ENCODE data around the gene CHCHD6. TPM values are rescaled to one million over a fixed set of nuclear protein-coding genes. Genes with fewer than 3 reads are reported as not detected.

The CHCHD6 gene
- total RNA-seq, 1 donor from 2014 or later, result 13.1 TPM

- peak; percentile 32 for TF ChIP-seq CTCF (IDR thresholded peaks at IDR 0.05)
- Mint-ChIP-seq H3K27ac (ENCODE audit: unreplicated experiment) (peak overlapping the region; percentile 84), H3K4me1 (ENCODE audit: unreplicated experiment) (peaks cover 47% of the 10 kb centered on the region), H3K4me3 (ENCODE audit: unreplicated experiment) (peak overlapping the region; percentile 8), H3K27me3 (ENCODE audit: unreplicated experiment) (no peaks in the 10 kb centered on the region), H3K9me3 (ENCODE audit: unreplicated experiment) (no peaks in the 10 kb centered on the region), H3K36me3 (ENCODE audit: unreplicated experiment) (no peaks in the 10 kb centered on the region)
- no peak for DNase-seq (ENCODE audit: extremely low spot score, unreplicated experiment)
Measured at GRCh38 chr3:126926684-126927400, 222.8 kb downstream of the CHCHD6 start.

- TF ChIP-seq CTCF (IDR thresholded peaks at IDR 0.05), result no peak
- DNase-seq (ENCODE audit: extremely low spot score, unreplicated experiment), result no peak
- Mint-ChIP-seq H3K4me1 (ENCODE audit: unreplicated experiment) (peaks cover 53% of the 10 kb centered on the region), H3K9me3 (ENCODE audit: unreplicated experiment) (no peaks in the 10 kb centered on the region), H3K4me3 (ENCODE audit: unreplicated experiment) (peak overlapping the region; percentile 34), H3K36me3 (ENCODE audit: unreplicated experiment) (no peaks in the 10 kb centered on the region), H3K27me3 (ENCODE audit: unreplicated experiment) (no peaks in the 10 kb centered on the region), H3K27ac (ENCODE audit: unreplicated experiment) (peak overlapping the region; percentile 84)
Measured at GRCh38 chr3:126927401-126927750, 223.3 kb downstream of the CHCHD6 start.

GRCh38 chr3:126927846-126928245, 223.8 kb downstream of the CHCHD6 start:
- H3K27ac Mint-ChIP-seq (ENCODE audit: unreplicated experiment), result peak overlapping the region; percentile 84
- H3K4me1 Mint-ChIP-seq (ENCODE audit: unreplicated experiment), result peaks cover 55% of the 10 kb centered on the region
- no peak overlapping the region for H3K4me3 Mint-ChIP-seq (ENCODE audit: unreplicated experiment)
- H3K36me3 Mint-ChIP-seq (ENCODE audit: unreplicated experiment), result no peaks in the 10 kb centered on the region
- no peak for DNase-seq (ENCODE audit: extremely low spot score, unreplicated experiment)
- H3K9me3 Mint-ChIP-seq (ENCODE audit: unreplicated experiment), result no peaks in the 10 kb centered on the region
- peak; percentile 13 for TF ChIP-seq CTCF (IDR thresholded peaks at IDR 0.05)
- H3K27me3 Mint-ChIP-seq (ENCODE audit: unreplicated experiment), result no peaks in the 10 kb centered on the region

GRCh38 chr3:126928921-126929474, 225.0 kb downstream of the CHCHD6 start:
- DNase-seq (ENCODE audit: extremely low spot score, unreplicated experiment), result no peak
- no peaks in the 10 kb centered on the region for H3K9me3 Mint-ChIP-seq (ENCODE audit: unreplicated experiment)
- H3K4me3 Mint-ChIP-seq (ENCODE audit: unreplicated experiment), result no peak overlapping the region
- peaks cover 55% of the 10 kb centered on the region for H3K4me1 Mint-ChIP-seq (ENCODE audit: unreplicated experiment)
- H3K27me3 Mint-ChIP-seq (ENCODE audit: unreplicated experiment), result no peaks in the 10 kb centered on the region
- no peaks in the 10 kb centered on the region for H3K36me3 Mint-ChIP-seq (ENCODE audit: unreplicated experiment)
- no peak for TF ChIP-seq CTCF (IDR thresholded peaks at IDR 0.05)
- H3K27ac Mint-ChIP-seq (ENCODE audit: unreplicated experiment), result no peak overlapping the region

GRCh38 chr3:126930936-126931600, 227.0 kb downstream of the CHCHD6 start:
- H3K27me3 Mint-ChIP-seq (ENCODE audit: unreplicated experiment), result no peaks in the 10 kb centered on the region
- no peak for TF ChIP-seq CTCF (IDR thresholded peaks at IDR 0.05)
- H3K27ac Mint-ChIP-seq (ENCODE audit: unreplicated experiment), result no peak overlapping the region
- no peaks in the 10 kb centered on the region for H3K9me3 Mint-ChIP-seq (ENCODE audit: unreplicated experiment)
- H3K4me3 Mint-ChIP-seq (ENCODE audit: unreplicated experiment), result no peak overlapping the region
- H3K4me1 Mint-ChIP-seq (ENCODE audit: unreplicated experiment), result peaks cover 51% of the 10 kb centered on the region
- no peak for DNase-seq (ENCODE audit: extremely low spot score, unreplicated experiment)
- H3K36me3 Mint-ChIP-seq (ENCODE audit: unreplicated experiment), result no peaks in the 10 kb centered on the region
